Left hindlimb (tissue), 1 donor: Measurements from ENCODE around the gene GOLIM4.

Experiments
- DNase-seq: peaks from one replicate; pipeline ENCODE4 v3.0.0-alpha.2; 2018

GOLIM4 gene

GRCh38 chr3:167989066-167989465 is 106.7 kb downstream of the GOLIM4 start:
- no peak for DNase-seq

- no peak for DNase-seq
These were observed 112.1 kb downstream of the GOLIM4 start for GRCh38 chr3:167983583-167983982.

GRCh38 chr3:167978486-167978885 is 117.2 kb downstream of the GOLIM4 start:
- DNase-seq = no peak

- DNase-seq = no peak
These were observed 117.7 kb downstream of the GOLIM4 start for GRCh38 chr3:167978071-167978470.

- DNase-seq = no peak
These were observed 119.0 kb downstream of the GOLIM4 start for GRCh38 chr3:167976516-167977361.

- DNase-seq = no peak
These were observed 121.8 kb downstream of the GOLIM4 start for GRCh38 chr3:167973901-167974300.

- no peak for DNase-seq
These were observed 122.7 kb downstream of the GOLIM4 start for GRCh38 chr3:167973046-167973445.

GRCh38 chr3:167972502-167972901 is 123.2 kb downstream of the GOLIM4 start:
- DNase-seq = no peak

- DNase-seq = no peak
These were observed 126.2 kb downstream of the GOLIM4 start for GRCh38 chr3:167969548-167969947.

GRCh38 chr3:167967257-167968036 is 128.3 kb downstream of the GOLIM4 start:
- no peak for DNase-seq
